Endodermal cell (in vitro differentiated cells): ENCODE data around the gene FRG2B. TPM values are rescaled to one million over a fixed set of nuclear protein-coding genes. Genes with fewer than 3 reads are reported as not detected.

Experiments
- total RNA-seq, 2 donors: library from RNA; stranded (reverse); fragmentation: NEBNext Ultra II Directional in 1 of 2; extraction: Animal tissue kit (Norgen Biotek cat#: 25700) in 1 of 2; gene quantifications; 2 replicates in 1 of 2; 3 replicates in 1 of 2; pipeline ENCODE4 v1.2.1, GENCODE V29; 2021

FRG2B gene
- total RNA-seq, 2 donors from 2014 or later: not detected

Other genes starting within 250 kb of the FRG2B start
- 10 to 100 TPM in 1 of 2 donors, 1 to 10 TPM in 1; 9.7 to 11.1 TPM for gene PAOX, start 247.5 kb downstream of the FRG2B start, total RNA-seq
- 10 to 100 TPM; 71.3 to 86.0 TPM for gene MTG1, start 232.6 kb downstream of the FRG2B start, total RNA-seq
- gene SPRN, start 202.2 kb downstream of the FRG2B start, total RNA-seq: under 1 TPM; 0.11 to 0.24 TPM
- under 1 TPM; 0.37 to 0.80 TPM for gene SCART1, start 172.8 kb downstream of the FRG2B start, total RNA-seq
- gene CYP2E1, start 99.4 kb downstream of the FRG2B start, total RNA-seq: under 1 TPM; 0.77 to 0.86 TPM
- gene SYCE1, start 61.2 kb downstream of the FRG2B start, total RNA-seq: not detected